NCI-H446 treated with DMSO at 0.1 percent for 48 hours (cell line): ENCODE data around the gene PLEKHG5.

ENCODE experiments used
- DNase-seq: peaks from one replicate; lab custom pipeline; 2025; lab: John Stamatoyannopoulos, UW

The PLEKHG5 gene

GRCh38 chr1:6477039-6477820 lies 14.2 kb downstream of the PLEKHG5 start:
- DNase-seq: no peak

- no peak for DNase-seq
Measured at GRCh38 chr1:6476483-6476882, 15.0 kb downstream of the PLEKHG5 start.

GRCh38 chr1:6475381-6476133 lies 15.9 kb downstream of the PLEKHG5 start:
- DNase-seq: no peak

GRCh38 chr1:6474815-6475282 lies 16.6 kb downstream of the PLEKHG5 start:
- DNase-seq: no peak

GRCh38 chr1:6473974-6474814 lies 17.3 kb downstream of the PLEKHG5 start:
- DNase-seq: no peak

GRCh38 chr1:6473156-6473555 lies 18.3 kb downstream of the PLEKHG5 start:
- no peak for DNase-seq

GRCh38 chr1:6472391-6472790 lies 19.1 kb downstream of the PLEKHG5 start:
- no peak for DNase-seq

- no peak for DNase-seq
Measured at GRCh38 chr1:6471970-6472368, 19.5 kb downstream of the PLEKHG5 start.

- no peak for DNase-seq
Measured at GRCh38 chr1:6471086-6471969, 20.1 kb downstream of the PLEKHG5 start.

GRCh38 chr1:6470132-6471085 lies 21.1 kb downstream of the PLEKHG5 start:
- no peak for DNase-seq

GRCh38 chr1:6468729-6469461 lies 22.6 kb downstream of the PLEKHG5 start:
- DNase-seq: no peak

GRCh38 chr1:6467744-6468688 lies 23.5 kb downstream of the PLEKHG5 start:
- no peak for DNase-seq

- no peak for DNase-seq
Measured at GRCh38 chr1:6467224-6467623, 24.2 kb downstream of the PLEKHG5 start.

GRCh38 chr1:6466751-6467150 lies 24.7 kb downstream of the PLEKHG5 start:
- DNase-seq: no peak

- no peak for DNase-seq
Measured at GRCh38 chr1:6466023-6466422, 25.4 kb downstream of the PLEKHG5 start, which contains the start of gene TNFRSF25. Gene TNFRSF25, minus strand, starts transcription at chr1:6466173. Its CDS starts 66 bp downstream, at chr1:6466107.

GRCh38 chr1:6465461-6466005 lies 25.9 kb downstream of the PLEKHG5 start:
- no peak for DNase-seq

GRCh38 chr1:6464915-6465314 lies 26.6 kb downstream of the PLEKHG5 start:
- no peak for DNase-seq

- DNase-seq: no peak
Measured at GRCh38 chr1:6464514-6464836, 27.0 kb downstream of the PLEKHG5 start.
